Caco-2 (cell line): ENCODE data around the gene VOPP1. TPM values are rescaled to one million over a fixed set of nuclear protein-coding genes. Genes with fewer than 3 reads are reported as not detected.
A peak's percentile ranks its signal among the peaks of the same experiment; 100 is the strongest.

Experiments
- BruUV-seq: library from RNA; stranded (reverse); fragments of 400-500 nt; replicated peaks from 2 replicates; lab custom pipeline; 2021; lab: Mats Ljungman, UMichigan
- CTCF ChIA-PET: fragments of 300-600 bp; sonication (Branson Sonifier 250); formaldehyde crosslinking; loops from one replicate; lab custom pipeline; 2022; ENCODE audit warnings: antibody characterized with exemption; lab: Charles Lee
- POLR2A ChIA-PET: fragments of 300-600 bp; sonication (Branson Sonifier 250); formaldehyde crosslinking; loops from one replicate; lab custom pipeline; 2022; ENCODE audit warnings: antibody characterized with exemption; lab: Charles Lee
- DNase-seq, 2 experiments: peaks; one replicate each; pipeline versions ENCODE4 v3.0.0 to v3.0.0-alpha.2; 2020 to 2022
- H3K27me3 ChIP-seq: replicated peaks from 2 replicates; pipeline ENCODE4 v1.6.0; 2011; ENCODE audit warnings: low read length; ENCODE audit not compliant: control insufficient read depth, insufficient read depth
- H3K36me3 ChIP-seq: 2 replicates; pipeline ENCODE4 v1.5.1; 2011; ENCODE audit warnings: low read length; ENCODE audit not compliant: control insufficient read depth, insufficient read depth
- H3K4me1 ChIP-seq: fragments of 250-450 bp; sonication (Bioruptor Pico); 2 replicates; pipeline ENCODE4 v1.5.1; 2020; ENCODE audit warnings: mild to moderate bottlenecking
- H3K4me3 ChIP-seq: 2 replicates; pipeline ENCODE4 v1.5.1; 2011; ENCODE audit warnings: low read depth, mild to moderate bottlenecking, control low read depth, low read length
- H3K9me3 ChIP-seq: fragments of 250-450 bp; sonication (Bioruptor Pico); 2 replicates; pipeline ENCODE4 v1.5.1; 2020; ENCODE audit warnings: mild to moderate bottlenecking, moderate library complexity
- H3K27ac Mint-ChIP-seq: one replicate; pipeline ENCODE4 v1.8.0; 2022; ENCODE audit warnings: mixed read lengths; ENCODE audit not compliant: unreplicated experiment
- H3K27me3 Mint-ChIP-seq: one replicate; pipeline ENCODE4 v1.8.0; 2022; ENCODE audit warnings: mixed read lengths; ENCODE audit not compliant: insufficient read depth, unreplicated experiment
- H3K36me3 Mint-ChIP-seq: one replicate; pipeline ENCODE4 v1.8.0; 2022; ENCODE audit warnings: mild to moderate bottlenecking, mixed read lengths; ENCODE audit not compliant: insufficient read depth, unreplicated experiment
- H3K4me1 Mint-ChIP-seq: one replicate; pipeline ENCODE4 v1.8.0; 2022; ENCODE audit warnings: low read depth, mixed read lengths; ENCODE audit not compliant: unreplicated experiment
- H3K4me3 Mint-ChIP-seq: one replicate; pipeline ENCODE4 v1.8.0; 2022; ENCODE audit warnings: mild to moderate bottlenecking, moderate library complexity, mixed read lengths; ENCODE audit not compliant: unreplicated experiment
- H3K9me3 Mint-ChIP-seq: one replicate; pipeline ENCODE4 v1.8.0; 2022; ENCODE audit warnings: mixed read lengths; ENCODE audit not compliant: unreplicated experiment
- CTCF ChIP-seq, 2 experiments: fragments of 200-600 bp in 1 of 2; IDR thresholded peaks; 1 replicate in 1 of 2; 2 replicates in 1 of 2; pipeline versions ENCODE4 v1.5.1 to v1.8.0; 2011 to 2022; ENCODE audit warnings: antibody characterized with exemption in 1 of 2, control low read depth in 1 of 2, inconsistent platforms in 1 of 2, low read depth in 1 of 2, low read length in 1 of 2, mild to moderate bottlenecking in 1 of 2, moderate library complexity in 1 of 2; ENCODE audit not compliant: insufficient read depth in 1 of 2, severe bottlenecking in 1 of 2, unreplicated experiment in 1 of 2
- intact Hi-C: fragments of 100-400 bp; cut with micrococcal nuclease; formaldehyde crosslinking; loops from one replicate; pipeline ENCODE4 v1.10.0; 2022; ENCODE audit not compliant: unreplicated experiment
- total RNA-seq: library from RNA; stranded (reverse); gene quantifications from 2 replicates; pipeline ENCODE4 v1.2.3, GENCODE V29; 2022

VOPP1 gene
- total RNA-seq, 1 experiment from 2014 or later, result 46.8 TPM

DNA sequence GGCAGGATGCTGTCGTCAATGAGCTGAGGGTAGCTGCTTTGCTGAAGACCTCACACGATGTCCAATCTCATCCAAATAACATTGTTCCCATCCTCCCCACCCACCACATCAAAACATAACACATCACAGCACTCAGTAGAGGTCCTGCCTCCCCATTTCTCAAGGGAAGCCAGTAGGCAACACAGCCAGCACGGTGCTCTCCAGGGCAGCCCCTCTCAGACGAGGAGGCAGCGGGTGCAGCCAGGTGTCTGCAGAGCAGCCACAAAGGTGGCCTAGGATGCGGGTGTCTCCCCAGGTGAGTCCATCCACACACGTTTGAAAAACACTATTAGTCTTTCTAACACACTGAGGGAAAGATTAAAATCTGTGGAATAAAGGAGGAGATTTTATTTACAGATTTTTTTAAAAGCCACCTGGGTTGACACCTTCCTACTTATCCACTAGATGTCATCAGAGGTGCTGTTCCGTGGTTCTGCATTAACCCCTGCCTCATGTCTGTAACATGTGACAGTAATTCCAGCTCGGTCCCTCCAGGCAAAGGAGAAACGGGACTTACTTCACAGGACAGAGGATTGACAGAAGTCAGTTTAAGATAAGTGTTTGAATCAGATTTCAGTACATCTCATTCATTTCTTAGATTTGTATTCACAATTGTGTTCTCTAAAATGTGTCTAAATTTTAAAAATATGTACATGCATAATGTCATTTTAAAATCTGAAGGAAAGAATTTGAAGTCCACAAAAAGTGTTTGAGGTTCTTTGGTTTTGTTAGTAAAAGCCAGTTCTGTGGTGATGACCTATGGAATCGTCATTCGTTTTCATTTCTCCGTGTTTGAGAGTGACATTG lies 139.1 kb downstream of the VOPP1 start:
- no peaks in the 10 kb centered on the region for H3K27me3 Mint-ChIP-seq
- H3K36me3 Mint-ChIP-seq, result no peaks in the 10 kb centered on the region
- no peaks in the 10 kb centered on the region for H3K4me1 ChIP-seq
- peak; percentile 54 to 61 for DNase-seq
- no peaks in the 10 kb centered on the region for H3K9me3 Mint-ChIP-seq
- POLR2A ChIA-PET, result no interaction called here
- TF ChIP-seq CTCF (IDR thresholded peaks at IDR 0.05; ENCODE audit: insufficient read depth in 1 of 2, low read depth in 1 of 2, low read length in 1 of 2, severe bottlenecking in 1 of 2, unreplicated experiment in 1 of 2), result peak; percentile 63 to 67
- H3K27ac Mint-ChIP-seq, result no peak overlapping the region
- H3K27me3 ChIP-seq, result no peaks in the 10 kb centered on the region
- H3K4me3 Mint-ChIP-seq, result no peak overlapping the region
- CTCF ChIA-PET, result interaction anchor here (0.7 to 1.1 kb wide), 3 partner anchors 136 to 160 kb away, joined by 3 read pairs; partner anchors contain the start of gene VOPP1
- H3K9me3 ChIP-seq, result no peaks in the 10 kb centered on the region
- H3K36me3 ChIP-seq, result no peaks in the 10 kb centered on the region
- intact Hi-C loops, result loop anchor here (1.0 to 10.0 kb wide), 3 partner anchors 82 to 165 kb away; partner anchors contain the start of gene VOPP1
- no TSS peak for BruUV-seq
- H3K4me3 ChIP-seq, result no peak overlapping the region
- H3K4me1 Mint-ChIP-seq, result no peaks in the 10 kb centered on the region

GRCh38 chr7:55432506-55432905 lies 139.8 kb downstream of the VOPP1 start:
- H3K9me3 ChIP-seq, result no peaks in the 10 kb centered on the region
- no peaks in the 10 kb centered on the region for H3K27me3 ChIP-seq
- H3K4me1 ChIP-seq, result no peaks in the 10 kb centered on the region
- Mint-ChIP-seq H3K36me3 (no peaks in the 10 kb centered on the region), H3K4me3 (no peak overlapping the region), H3K4me1 (no peaks in the 10 kb centered on the region), H3K27me3 (no peaks in the 10 kb centered on the region), H3K27ac (no peak overlapping the region), H3K9me3 (no peaks in the 10 kb centered on the region)
- BruUV-seq, result no TSS peak
- no peak for DNase-seq
- no peaks in the 10 kb centered on the region for H3K36me3 ChIP-seq
- intact Hi-C loops, result loop anchor here (5.0 to 10.0 kb wide), 2 partner anchors 82 to 140 kb away; partner anchors contain the start of gene VOPP1
- no peak for TF ChIP-seq CTCF (IDR thresholded peaks at IDR 0.05; ENCODE audit: insufficient read depth in 1 of 2, low read depth in 1 of 2, low read length in 1 of 2, severe bottlenecking in 1 of 2, unreplicated experiment in 1 of 2)
- H3K4me3 ChIP-seq, result no peak overlapping the region
- CTCF ChIA-PET, result interaction anchor here (0.7 kb wide), 1 partner anchor 137 kb away, joined by 3 read pairs; no protein-coding TSS in a partner anchor
- POLR2A ChIA-PET, result no interaction called here

DNA sequence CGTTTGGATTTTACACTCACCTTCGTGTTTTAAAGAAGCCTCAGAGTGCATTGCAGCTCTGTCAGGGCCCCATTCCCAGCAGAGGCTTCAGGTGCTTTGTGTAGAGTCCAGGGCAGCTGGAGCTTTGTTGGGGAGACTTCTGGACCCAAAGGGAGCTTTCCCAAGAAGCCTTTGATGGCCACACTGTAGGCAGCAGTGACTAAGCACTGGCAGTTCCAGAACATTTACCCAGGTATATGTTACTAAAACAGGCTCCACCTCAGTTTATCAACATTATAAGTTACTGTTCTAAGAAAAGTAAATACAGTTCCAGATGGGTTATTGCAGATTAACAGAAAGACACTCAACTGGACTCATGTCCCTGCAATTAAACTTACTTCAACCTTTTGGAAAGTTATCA lies 140.4 kb downstream of the VOPP1 start:
- no TSS peak for BruUV-seq
- no peaks in the 10 kb centered on the region for H3K27me3 Mint-ChIP-seq
- no peaks in the 10 kb centered on the region for H3K4me1 Mint-ChIP-seq
- no peak overlapping the region for H3K4me3 ChIP-seq
- H3K9me3 ChIP-seq, result no peaks in the 10 kb centered on the region
- POLR2A ChIA-PET, result no interaction called here
- H3K9me3 Mint-ChIP-seq, result no peaks in the 10 kb centered on the region
- intact Hi-C loops, result loop anchor here (5.0 to 10.0 kb wide), 2 partner anchors 83 to 140 kb away; partner anchors contain the start of gene VOPP1
- H3K4me1 ChIP-seq, result no peaks in the 10 kb centered on the region
- H3K36me3 ChIP-seq, result no peaks in the 10 kb centered on the region
- no peaks in the 10 kb centered on the region for H3K27me3 ChIP-seq
- no peak overlapping the region for H3K27ac Mint-ChIP-seq
- CTCF ChIA-PET, result no interaction called here
- no peak for DNase-seq
- no peak overlapping the region for H3K4me3 Mint-ChIP-seq
- TF ChIP-seq CTCF (IDR thresholded peaks at IDR 0.05; ENCODE audit: insufficient read depth in 1 of 2, low read depth in 1 of 2, low read length in 1 of 2, severe bottlenecking in 1 of 2, unreplicated experiment in 1 of 2), result no peak
- no peaks in the 10 kb centered on the region for H3K36me3 Mint-ChIP-seq
